GM19438 (cell line): ENCODE data around the gene PRRC2B.
"Not testable (repeated sequence)": the region's sequence is repeated elsewhere in the genome, so short reads cannot be mapped to it uniquely, and the experiment has no call there.

ENCODE experiments used
- ATAC-seq: cut with Tn5 transposase; IDR thresholded peaks from one replicate; pipeline ENCODE4 v1.9.1; 2021; ENCODE audit warnings: low read depth; ENCODE audit not compliant: unreplicated experiment

Gene PRRC2B

GRCh38 chr9:131432597-131433301 lies 38.9 kb downstream of the PRRC2B start:
- no peak for ATAC-seq

GRCh38 chr9:131433302-131433854 lies 39.5 kb downstream of the PRRC2B start:
- no peak for ATAC-seq

- ATAC-seq, result no peak
Measured at GRCh38 chr9:131434673-131435072, 40.8 kb downstream of the PRRC2B start.

- ATAC-seq, result no peak
Measured at GRCh38 chr9:131436376-131436775, 42.5 kb downstream of the PRRC2B start.

- no peak for ATAC-seq
Measured at GRCh38 chr9:131436865-131437271, 43.0 kb downstream of the PRRC2B start.

GRCh38 chr9:131438190-131438589 lies 44.3 kb downstream of the PRRC2B start:
- no peak for ATAC-seq

- ATAC-seq, result no peak
Measured at GRCh38 chr9:131439224-131439623, 45.3 kb downstream of the PRRC2B start.

- ATAC-seq, result no peak
Measured at GRCh38 chr9:131441441-131441840, 47.6 kb downstream of the PRRC2B start.

- no peak for ATAC-seq
Measured at GRCh38 chr9:131442351-131442750, 48.5 kb downstream of the PRRC2B start.

GRCh38 chr9:131443648-131444047 lies 49.8 kb downstream of the PRRC2B start:
- no peak for ATAC-seq

- no peak for ATAC-seq
Measured at GRCh38 chr9:131446276-131446675, 52.4 kb downstream of the PRRC2B start.

GRCh38 chr9:131447148-131447547 lies 53.3 kb downstream of the PRRC2B start:
- no peak for ATAC-seq

- no peak for ATAC-seq
Measured at GRCh38 chr9:131447600-131447999, 53.7 kb downstream of the PRRC2B start.

GRCh38 chr9:131448818-131449217 lies 54.9 kb downstream of the PRRC2B start:
- ATAC-seq, result no peak

GRCh38 chr9:131449276-131449675 lies 55.4 kb downstream of the PRRC2B start:
- no peak for ATAC-seq

- ATAC-seq, result no peak
Measured at GRCh38 chr9:131454028-131454427, 60.1 kb downstream of the PRRC2B start.

- ATAC-seq, result not testable (repeated sequence)
Measured at GRCh38 chr9:131455655-131456054, 61.8 kb downstream of the PRRC2B start.

GRCh38 chr9:131457746-131458145 lies 63.9 kb downstream of the PRRC2B start:
- ATAC-seq, result no peak

GRCh38 chr9:131459056-131459455 lies 65.2 kb downstream of the PRRC2B start:
- ATAC-seq, result no peak

GRCh38 chr9:131461166-131461565 lies 67.3 kb downstream of the PRRC2B start:
- no peak for ATAC-seq

GRCh38 chr9:131464354-131465000 lies 70.6 kb downstream of the PRRC2B start:
- no peak for ATAC-seq

GRCh38 chr9:131465401-131465800 lies 71.5 kb downstream of the PRRC2B start:
- no peak for ATAC-seq
